ENCODE measurements around the gene HEXB.

GRCh38 chr5:74738406-74738805 lies 53.4 kb downstream of the HEXB start:
- TF ChIP-seq CTCF (IDR thresholded peaks at IDR 0.05) (no peak), POLR2A (IDR thresholded peaks at IDR 0.05) (no peak)

Measured in lower leg skin (tissue), 3 donors.